Natural killer cell (primary cell): ENCODE measurements around the gene SDC4. TPM values are rescaled to one million over a fixed set of nuclear protein-coding genes. Genes with fewer than 3 reads are reported as not detected.

ENCODE experiments used
- ATAC-seq, 3 donors: fragments of 150-1000 bp in 2 of 3; fragments of 200-7000 bp in 1 of 3; cut with Tn5 transposase; 1 replicate in 1 of 3; 2 replicates in 2 of 3; pipeline ENCODE4 v1.10.0; 2021; ENCODE audit warnings: mild to moderate bottlenecking in 2 of 3, moderate library complexity in 2 of 3
- DNase-seq, 2 donors: peaks; one replicate each; pipeline versions ENCODE4 v3.0.0 to v3.0.0-alpha.2; 2013 to 2021; ENCODE audit warnings: mixed read lengths in 1 of 2
- H3K27ac ChIP-seq: one replicate; pipeline ENCODE4 v1.5.1; 2013; ENCODE audit warnings: mild to moderate bottlenecking, low read length
- H3K27me3 ChIP-seq: one replicate; pipeline ENCODE4 v1.6.1; 2013; ENCODE audit warnings: low read length; ENCODE audit not compliant: control insufficient read depth, insufficient read depth
- H3K36me3 ChIP-seq: one replicate; pipeline ENCODE4 v1.6.1; 2013; ENCODE audit warnings: low read length; ENCODE audit not compliant: control insufficient read depth, insufficient read depth
- H3K4me1 ChIP-seq: one replicate; pipeline ENCODE4 v1.6.1; 2013; ENCODE audit warnings: low read length; ENCODE audit not compliant: control insufficient read depth, insufficient read depth
- H3K4me3 ChIP-seq: one replicate; pipeline ENCODE4 v1.5.1; 2013; ENCODE audit warnings: low read length
- H3K9me3 ChIP-seq: one replicate; pipeline ENCODE4 v1.6.1; 2013; ENCODE audit warnings: low read length; ENCODE audit not compliant: control insufficient read depth, insufficient read depth
- H3K27ac Mint-ChIP-seq, 2 donors: one replicate each; pipeline ENCODE4 v1.8.0; 2022; ENCODE audit warnings: mild to moderate bottlenecking in 2 of 2, mixed read lengths in 2 of 2, moderate library complexity in 1 of 2
- H3K27me3 Mint-ChIP-seq, 2 donors: one replicate each; pipeline ENCODE4 v1.8.0; 2022; ENCODE audit warnings: low read depth in 2 of 2, mixed read lengths in 2 of 2
- H3K36me3 Mint-ChIP-seq: one replicate; pipeline ENCODE4 v1.8.0; 2022; ENCODE audit warnings: mixed read lengths
- H3K4me1 Mint-ChIP-seq, 2 donors: one replicate each; pipeline ENCODE4 v1.8.0; 2022; ENCODE audit warnings: mixed read lengths in 2 of 2
- H3K4me3 Mint-ChIP-seq: one replicate; pipeline ENCODE4 v1.8.0; 2022; ENCODE audit warnings: mild to moderate bottlenecking, moderate library complexity, mixed read lengths
- H3K9me3 Mint-ChIP-seq, 2 donors: one replicate each; pipeline ENCODE4 v1.8.0; 2022; ENCODE audit warnings: mixed read lengths in 2 of 2
- WGBS: methylation state at CpG from one replicate; pipeline ENCODE4 v1.1.7; 2013; ENCODE audit warnings: missing lambda C conversion rate; ENCODE audit not compliant: insufficient coverage; 5-methylcytosine and 5-hydroxymethylcytosine counted together
- intact Hi-C: fragments of 100-400 bp; cut with micrococcal nuclease; formaldehyde crosslinking; loops from one replicate; pipeline ENCODE4 v1.14.2; 2022
- total RNA-seq, 4 donors: library from RNA; stranded (reverse); fragments of 120-200 nt in 1 of 4; gene quantifications; one replicate each; pipeline versions ENCODE4 v1.2.3 to v1.2.4, GENCODE V29; 2013 to 2022
- TF ChIP-seq, protein P1 (sequence below): fragments of 200-600 bp; IDR thresholded peaks from one replicate; pipeline ENCODE4 v1.8.0; 2022; ENCODE audit warnings: antibody characterized with exemption

Gene SDC4
- total RNA-seq, 3 donors from 2014 or later (not counting 1 experiment from before 2014, with no cell fraction given): 0.45 to 1.8 (median 1.5) TPM

DNA sequence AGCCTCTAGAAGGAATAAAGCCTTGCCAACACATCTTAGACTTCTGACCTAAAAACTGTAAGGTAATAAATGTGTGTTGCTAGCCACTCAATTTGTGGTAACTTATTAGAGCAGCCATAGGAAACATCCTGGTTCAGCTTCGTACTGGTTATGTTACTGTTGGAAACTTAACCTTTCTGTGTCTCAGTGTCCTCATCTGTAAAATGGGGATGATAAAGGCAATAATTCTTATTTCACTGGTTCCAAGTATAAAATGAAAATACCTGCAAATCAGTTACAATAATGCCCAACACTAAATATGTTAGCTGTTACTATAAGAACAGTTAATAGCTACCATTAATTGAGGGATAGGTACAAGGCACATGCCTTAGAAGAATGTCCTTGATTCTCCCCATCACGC lies 55.9 kb downstream of the SDC4 start:
- no peaks in the 10 kb centered on the region for H3K36me3 Mint-ChIP-seq
- peak overlapping the region; percentile 56 for H3K4me3 Mint-ChIP-seq
- intact Hi-C loops: loop anchor here (10.0 kb wide), 2 partner anchors 62 to 608 kb away; no protein-coding TSS in a partner anchor
- no peaks in the 10 kb centered on the region for H3K9me3 Mint-ChIP-seq
- ATAC-seq: no peak
- Histone ChIP-seq H3K36me3 (no peaks in the 10 kb centered on the region), H3K27ac (no peak overlapping the region), H3K9me3 (no peaks in the 10 kb centered on the region), H3K4me1 (peaks cover 11% of the 10 kb centered on the region), H3K4me3 (no peak overlapping the region), H3K27me3 (peaks cover 10% of the 10 kb centered on the region)
- DNase-seq: no peak
- H3K27me3 Mint-ChIP-seq: peaks cover 27 to 40% of the 10 kb centered on the region in 2 donors
- H3K4me1 Mint-ChIP-seq: peaks cover 15 to 25% of the 10 kb centered on the region in 2 donors
- TF ChIP-seq, protein P1, sequence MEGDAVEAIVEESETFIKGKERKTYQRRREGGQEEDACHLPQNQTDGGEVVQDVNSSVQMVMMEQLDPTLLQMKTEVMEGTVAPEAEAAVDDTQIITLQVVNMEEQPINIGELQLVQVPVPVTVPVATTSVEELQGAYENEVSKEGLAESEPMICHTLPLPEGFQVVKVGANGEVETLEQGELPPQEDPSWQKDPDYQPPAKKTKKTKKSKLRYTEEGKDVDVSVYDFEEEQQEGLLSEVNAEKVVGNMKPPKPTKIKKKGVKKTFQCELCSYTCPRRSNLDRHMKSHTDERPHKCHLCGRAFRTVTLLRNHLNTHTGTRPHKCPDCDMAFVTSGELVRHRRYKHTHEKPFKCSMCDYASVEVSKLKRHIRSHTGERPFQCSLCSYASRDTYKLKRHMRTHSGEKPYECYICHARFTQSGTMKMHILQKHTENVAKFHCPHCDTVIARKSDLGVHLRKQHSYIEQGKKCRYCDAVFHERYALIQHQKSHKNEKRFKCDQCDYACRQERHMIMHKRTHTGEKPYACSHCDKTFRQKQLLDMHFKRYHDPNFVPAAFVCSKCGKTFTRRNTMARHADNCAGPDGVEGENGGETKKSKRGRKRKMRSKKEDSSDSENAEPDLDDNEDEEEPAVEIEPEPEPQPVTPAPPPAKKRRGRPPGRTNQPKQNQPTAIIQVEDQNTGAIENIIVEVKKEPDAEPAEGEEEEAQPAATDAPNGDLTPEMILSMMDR: no peak
- H3K27ac Mint-ChIP-seq: no peak overlapping the region
- 81% methylated on average over 2 of the region's 2 CpGs for WGBS

DNA sequence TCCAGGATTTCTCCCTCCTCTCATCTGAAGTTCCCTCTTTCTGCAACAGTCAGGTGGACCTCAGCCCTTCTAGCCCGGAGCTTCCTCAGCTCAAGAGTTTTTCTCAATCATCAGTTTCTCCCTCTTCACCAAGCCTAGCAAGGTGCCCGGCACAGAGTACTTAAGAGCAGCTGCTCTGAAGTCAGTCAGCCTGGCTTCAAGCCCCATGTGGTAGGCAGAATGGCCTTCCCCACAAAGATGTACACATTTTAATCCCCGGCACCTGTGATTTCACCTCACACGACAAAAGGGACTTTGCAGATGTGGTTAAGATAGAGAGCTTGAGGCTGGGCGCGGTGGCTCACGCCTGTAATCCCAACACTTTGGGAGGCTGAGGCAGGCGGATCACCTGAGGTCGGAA lies 56.7 kb downstream of the SDC4 start:
- Mint-ChIP-seq H3K27me3 (peaks cover 30 to 39% of the 10 kb centered on the region in 2 donors), H3K4me1 (peaks cover 15 to 25% of the 10 kb centered on the region in 2 donors), H3K27ac (no peak overlapping the region), H3K4me3 (no peak overlapping the region), H3K36me3 (no peaks in the 10 kb centered on the region), H3K9me3 (no peaks in the 10 kb centered on the region)
- Histone ChIP-seq H3K27ac (no peak overlapping the region), H3K36me3 (no peaks in the 10 kb centered on the region), H3K4me3 (no peak overlapping the region), H3K27me3 (peaks cover 10% of the 10 kb centered on the region), H3K9me3 (no peaks in the 10 kb centered on the region), H3K4me1 (peaks cover 11% of the 10 kb centered on the region)
- no peak for DNase-seq
- TF ChIP-seq, protein P1: no peak
- WGBS: 80% methylated on average over 9 of the region's 9 CpGs
- ATAC-seq: no peak
- intact Hi-C loops: loop anchor here (2.0 to 10.0 kb wide), 3 partner anchors 63 to 607 kb away; no protein-coding TSS in a partner anchor

DNA sequence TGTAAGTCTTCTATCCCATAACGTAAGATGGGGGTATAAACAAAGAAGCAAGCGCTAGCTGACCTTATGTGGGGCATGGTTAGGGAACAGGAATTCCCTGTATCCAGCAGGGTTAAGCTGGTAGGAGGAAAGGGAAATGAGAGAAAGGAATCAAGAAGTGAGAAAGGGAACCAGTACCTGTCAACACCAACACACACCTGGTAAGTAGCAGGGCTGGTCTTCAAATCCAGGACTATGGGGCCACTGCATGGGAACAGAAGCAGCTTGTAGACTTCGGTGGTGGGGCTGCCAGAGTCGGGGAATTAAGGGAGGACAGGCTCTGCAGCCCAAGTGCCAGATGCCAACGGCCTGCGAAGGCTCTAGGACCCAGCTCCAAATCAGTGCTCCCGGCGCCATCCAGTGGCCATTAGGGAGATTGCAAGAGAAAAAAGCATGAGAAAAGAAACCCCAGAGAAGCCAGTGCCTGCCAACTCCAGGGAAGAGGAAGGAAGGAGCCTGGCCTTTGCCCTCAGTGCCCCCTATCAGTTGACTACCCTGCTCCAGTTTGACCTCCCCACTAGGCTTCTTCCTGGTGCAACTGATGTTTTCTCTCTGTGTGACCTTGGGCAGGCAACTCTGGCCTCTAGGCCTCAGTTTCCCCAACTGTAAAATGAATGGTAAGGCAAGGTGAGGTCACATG lies 57.4 kb downstream of the SDC4 start:
- peak; percentile 40 to 55 (median 43) for ATAC-seq
- TF ChIP-seq, protein P1: peak; percentile 78
- WGBS: 27% methylated on average over 8 of the region's 8 CpGs
- H3K4me1 ChIP-seq: peaks cover 11% of the 10 kb centered on the region
- H3K4me1 Mint-ChIP-seq: peaks cover 15 to 25% of the 10 kb centered on the region in 2 donors
- DNase-seq: peak; percentile 52 to 75
- intact Hi-C loops: loop anchor here (2.0 to 10.0 kb wide), 3 partner anchors 64 to 606 kb away; no protein-coding TSS in a partner anchor
- no peaks in the 10 kb centered on the region for H3K36me3 ChIP-seq
- no peak overlapping the region for H3K27ac ChIP-seq
- H3K9me3 ChIP-seq: no peaks in the 10 kb centered on the region
- peaks cover 26 to 34% of the 10 kb centered on the region in 2 donors for H3K27me3 Mint-ChIP-seq
- H3K27me3 ChIP-seq: peaks cover 10% of the 10 kb centered on the region
- no peak overlapping the region for H3K27ac Mint-ChIP-seq
- no peaks in the 10 kb centered on the region for H3K9me3 Mint-ChIP-seq
- no peaks in the 10 kb centered on the region for H3K36me3 Mint-ChIP-seq
- no peak overlapping the region for H3K4me3 Mint-ChIP-seq
- H3K4me3 ChIP-seq: no peak overlapping the region
